ENCODE results near the gene NRDC. TPM values are rescaled to one million over a fixed set of nuclear protein-coding genes. Genes with fewer than 3 reads are reported as not detected.

NRDC gene
- total and polyA plus RNA-seq, 10 of the 15 experiments (the other 5 are each of a cell fraction or from before 2014, with no cell fraction given) = 50.1 to 134 (median 90.4) TPM

DNA sequence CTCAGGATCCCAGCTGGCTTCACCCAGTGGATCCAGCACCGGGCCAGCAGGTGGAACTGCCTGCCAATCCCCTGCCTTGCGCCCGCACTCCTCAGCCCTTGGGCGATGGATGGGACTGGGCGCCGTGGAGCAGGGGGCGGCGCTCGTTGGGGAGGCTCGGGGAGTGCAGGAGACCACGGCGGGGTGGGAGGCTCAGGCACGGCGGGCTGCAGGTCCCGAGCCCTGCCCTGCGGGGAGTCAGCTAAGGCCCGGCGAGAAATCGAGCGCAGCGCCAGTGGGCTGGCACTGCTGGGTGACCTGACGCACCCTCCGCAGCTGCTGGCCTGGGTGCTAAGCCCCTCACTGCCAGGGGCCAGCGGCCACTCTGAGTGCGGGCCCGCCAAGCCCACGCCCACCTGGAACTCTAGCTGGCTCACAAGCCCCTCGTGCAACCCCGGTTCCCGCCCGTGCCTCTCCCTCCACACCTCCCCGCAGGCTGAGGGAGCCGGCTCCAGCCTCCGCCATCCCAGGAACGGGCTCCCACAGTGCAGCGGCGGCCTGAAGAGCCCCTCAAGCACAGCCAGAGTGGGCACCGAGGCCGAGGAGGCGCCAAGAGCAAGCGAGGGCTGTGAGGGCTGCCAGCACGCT lies 31.1 kb downstream of the NRDC start:
- Histone ChIP-seq H3K27ac (ENCODE audit: control insufficient read depth, insufficient read depth) (no peak overlapping the region), H3K79me2 (ENCODE audit: control insufficient read depth, insufficient read depth, low read length) (no peaks in the 10 kb centered on the region; the same call in 1 of the 2 replicates), H4K20me1 (ENCODE audit: control insufficient read depth, insufficient read depth) (no peaks in the 10 kb centered on the region), H3K9ac (ENCODE audit: control insufficient read depth, insufficient read depth, low read length) (no peak overlapping the region), H3K9me3 (replicated peaks; ENCODE audit: control insufficient read depth, insufficient read depth, low read length) (no peaks in the 10 kb centered on the region; the same call in 2 of the 3 replicates), H3K4me3 (no peak overlapping the region), H3K4me1 (ENCODE audit: control insufficient read depth, insufficient read depth, low read length) (peaks cover 4% of the 10 kb centered on the region; the same call in 1 of the 2 replicates), H3K4me2 (ENCODE audit: control insufficient read depth, insufficient read depth) (no peak overlapping the region), H2AFZ (ENCODE audit: control insufficient read depth, low read depth, low read length) (no peak overlapping the region), H3K27me3 (replicated peaks in 1 of 2; ENCODE audit: control insufficient read depth in 2 of 2, insufficient read depth in 2 of 2, low read length in 1 of 2) (no peaks in the 10 kb centered on the region), H3K36me3 (ENCODE audit: control insufficient read depth in 2 of 2, insufficient read depth in 2 of 2, low read length in 1 of 2) (no peaks in the 10 kb centered on the region; a peak in 1 of 4 replicates)
- BruUV-seq (replicated peaks) = no TSS peak
- SMC1A ChIA-PET (ENCODE audit: uncharacterized antibody, unreplicated experiment) = interaction anchor here (0.6 to 1.5 kb wide), 2 partner anchors 10 to 549 kb away, joined by 4 to 5 read pairs; no protein-coding TSS in a partner anchor
- CTCF ChIA-PET = interaction anchor here (1.5 kb wide), 1 partner anchor 49 kb away, joined by 5 read pairs; no protein-coding TSS in a partner anchor
- RAD21 ChIA-PET (ENCODE audit: unreplicated experiment) = no interaction called here
- FAIRE-seq (no peak), ATAC-seq (no peak), DNase-seq (ENCODE audit: low read depth, low spot score) (no peak)
- TF ChIP-seq TARDBP (IDR thresholded peaks at IDR 0.05; ENCODE audit: borderline replicate concordance) (no peak), SMAD1 (IDR thresholded peaks at IDR 0.05; ENCODE audit: low read depth, partially characterized antibody) (no peak), SP1 (IDR thresholded peaks at IDR 0.05; ENCODE audit: low read depth, low read length) (no peak), HDAC2 (IDR thresholded peaks at IDR 0.05) (no peak), RCOR1 (conservative IDR thresholded peaks at IDR 0.05; ENCODE audit: low read depth, low read length) (no peak), CREB1 (IDR thresholded peaks at IDR 0.05; ENCODE audit: low read depth) (no peak), CHD4 (IDR thresholded peaks at IDR 0.05) (no peak)
- TF ChIP-seq, protein P1, sequence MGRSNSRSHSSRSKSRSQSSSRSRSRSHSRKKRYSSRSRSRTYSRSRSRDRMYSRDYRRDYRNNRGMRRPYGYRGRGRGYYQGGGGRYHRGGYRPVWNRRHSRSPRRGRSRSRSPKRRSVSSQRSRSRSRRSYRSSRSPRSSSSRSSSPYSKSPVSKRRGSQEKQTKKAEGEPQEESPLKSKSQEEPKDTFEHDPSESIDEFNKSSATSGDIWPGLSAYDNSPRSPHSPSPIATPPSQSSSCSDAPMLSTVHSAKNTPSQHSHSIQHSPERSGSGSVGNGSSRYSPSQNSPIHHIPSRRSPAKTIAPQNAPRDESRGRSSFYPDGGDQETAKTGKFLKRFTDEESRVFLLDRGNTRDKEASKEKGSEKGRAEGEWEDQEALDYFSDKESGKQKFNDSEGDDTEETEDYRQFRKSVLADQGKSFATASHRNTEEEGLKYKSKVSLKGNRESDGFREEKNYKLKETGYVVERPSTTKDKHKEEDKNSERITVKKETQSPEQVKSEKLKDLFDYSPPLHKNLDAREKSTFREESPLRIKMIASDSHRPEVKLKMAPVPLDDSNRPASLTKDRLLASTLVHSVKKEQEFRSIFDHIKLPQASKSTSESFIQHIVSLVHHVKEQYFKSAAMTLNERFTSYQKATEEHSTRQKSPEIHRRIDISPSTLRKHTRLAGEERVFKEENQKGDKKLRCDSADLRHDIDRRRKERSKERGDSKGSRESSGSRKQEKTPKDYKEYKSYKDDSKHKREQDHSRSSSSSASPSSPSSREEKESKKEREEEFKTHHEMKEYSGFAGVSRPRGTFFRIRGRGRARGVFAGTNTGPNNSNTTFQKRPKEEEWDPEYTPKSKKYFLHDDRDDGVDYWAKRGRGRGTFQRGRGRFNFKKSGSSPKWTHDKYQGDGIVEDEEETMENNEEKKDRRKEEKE (IDR thresholded peaks at IDR 0.05) = no peak
- TF ChIP-seq, protein P2, sequence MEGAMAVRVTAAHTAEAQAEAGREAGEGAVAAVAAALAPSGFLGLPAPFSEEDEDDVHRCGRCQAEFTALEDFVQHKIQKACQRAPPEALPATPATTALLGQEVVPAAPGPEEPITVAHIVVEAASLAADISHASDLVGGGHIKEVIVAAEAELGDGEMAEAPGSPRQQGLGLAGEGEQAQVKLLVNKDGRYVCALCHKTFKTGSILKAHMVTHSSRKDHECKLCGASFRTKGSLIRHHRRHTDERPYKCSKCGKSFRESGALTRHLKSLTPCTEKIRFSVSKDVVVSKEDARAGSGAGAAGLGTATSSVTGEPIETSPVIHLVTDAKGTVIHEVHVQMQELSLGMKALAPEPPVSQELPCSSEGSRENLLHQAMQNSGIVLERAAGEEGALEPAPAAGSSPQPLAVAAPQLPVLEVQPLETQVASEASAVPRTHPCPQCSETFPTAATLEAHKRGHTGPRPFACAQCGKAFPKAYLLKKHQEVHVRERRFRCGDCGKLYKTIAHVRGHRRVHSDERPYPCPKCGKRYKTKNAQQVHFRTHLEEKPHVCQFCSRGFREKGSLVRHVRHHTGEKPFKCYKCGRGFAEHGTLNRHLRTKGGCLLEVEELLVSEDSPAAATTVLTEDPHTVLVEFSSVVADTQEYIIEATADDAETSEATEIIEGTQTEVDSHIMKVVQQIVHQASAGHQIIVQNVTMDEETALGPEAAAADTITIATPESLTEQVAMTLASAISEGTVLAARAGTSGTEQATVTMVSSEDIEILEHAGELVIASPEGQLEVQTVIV (IDR thresholded peaks at IDR 0.05; ENCODE audit: borderline replicate concordance, partially characterized antibody) = no peak
- TF ChIP-seq, protein P3, sequence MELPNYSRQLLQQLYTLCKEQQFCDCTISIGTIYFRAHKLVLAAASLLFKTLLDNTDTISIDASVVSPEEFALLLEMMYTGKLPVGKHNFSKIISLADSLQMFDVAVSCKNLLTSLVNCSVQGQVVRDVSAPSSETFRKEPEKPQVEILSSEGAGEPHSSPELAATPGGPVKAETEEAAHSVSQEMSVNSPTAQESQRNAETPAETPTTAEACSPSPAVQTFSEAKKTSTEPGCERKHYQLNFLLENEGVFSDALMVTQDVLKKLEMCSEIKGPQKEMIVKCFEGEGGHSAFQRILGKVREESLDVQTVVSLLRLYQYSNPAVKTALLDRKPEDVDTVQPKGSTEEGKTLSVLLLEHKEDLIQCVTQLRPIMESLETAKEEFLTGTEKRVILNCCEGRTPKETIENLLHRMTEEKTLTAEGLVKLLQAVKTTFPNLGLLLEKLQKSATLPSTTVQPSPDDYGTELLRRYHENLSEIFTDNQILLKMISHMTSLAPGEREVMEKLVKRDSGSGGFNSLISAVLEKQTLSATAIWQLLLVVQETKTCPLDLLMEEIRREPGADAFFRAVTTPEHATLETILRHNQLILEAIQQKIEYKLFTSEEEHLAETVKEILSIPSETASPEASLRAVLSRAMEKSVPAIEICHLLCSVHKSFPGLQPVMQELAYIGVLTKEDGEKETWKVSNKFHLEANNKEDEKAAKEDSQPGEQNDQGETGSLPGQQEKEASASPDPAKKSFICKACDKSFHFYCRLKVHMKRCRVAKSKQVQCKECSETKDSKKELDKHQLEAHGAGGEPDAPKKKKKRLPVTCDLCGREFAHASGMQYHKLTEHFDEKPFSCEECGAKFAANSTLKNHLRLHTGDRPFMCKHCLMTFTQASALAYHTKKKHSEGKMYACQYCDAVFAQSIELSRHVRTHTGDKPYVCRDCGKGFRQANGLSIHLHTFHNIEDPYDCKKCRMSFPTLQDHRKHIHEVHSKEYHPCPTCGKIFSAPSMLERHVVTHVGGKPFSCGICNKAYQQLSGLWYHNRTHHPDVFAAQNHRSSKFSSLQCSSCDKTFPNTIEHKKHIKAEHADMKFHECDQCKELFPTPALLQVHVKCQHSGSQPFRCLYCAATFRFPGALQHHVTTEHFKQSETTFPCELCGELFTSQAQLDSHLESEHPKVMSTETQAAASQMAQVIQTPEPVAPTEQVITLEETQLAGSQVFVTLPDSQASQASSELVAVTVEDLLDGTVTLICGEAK (IDR thresholded peaks at IDR 0.05; ENCODE audit: borderline replicate concordance) = no peak
- intact Hi-C loops (cut with micrococcal nuclease; ENCODE audit: unreplicated experiment) = no loop called here
- in situ Hi-C loops (cut with MboI) = no loop called here
- WGBS (ENCODE audit: insufficient coverage, insufficient replicate concordance, low lambda C conversion rate, missing lambda C conversion rate) = 99% methylated on average over 34 of the region's 42 CpGs
- POLR2A ChIA-PET = interaction anchor here (0.5 kb wide), 1 partner anchor 124 kb away, joined by 5 read pairs; no protein-coding TSS in a partner anchor

Data from GM12878 (cell line).